ENCODE results near the gene PHF21A. TPM values are rescaled to one million over a fixed set of nuclear protein-coding genes. Genes with fewer than 3 reads are reported as not detected.
"Not testable (repeated sequence)": the region's sequence is repeated elsewhere in the genome, so short reads cannot be mapped to it uniquely, and the experiment has no call there.

PHF21A gene
- total RNA-seq, 1 experiment from 2014 or later, result 8.2 TPM

DNA sequence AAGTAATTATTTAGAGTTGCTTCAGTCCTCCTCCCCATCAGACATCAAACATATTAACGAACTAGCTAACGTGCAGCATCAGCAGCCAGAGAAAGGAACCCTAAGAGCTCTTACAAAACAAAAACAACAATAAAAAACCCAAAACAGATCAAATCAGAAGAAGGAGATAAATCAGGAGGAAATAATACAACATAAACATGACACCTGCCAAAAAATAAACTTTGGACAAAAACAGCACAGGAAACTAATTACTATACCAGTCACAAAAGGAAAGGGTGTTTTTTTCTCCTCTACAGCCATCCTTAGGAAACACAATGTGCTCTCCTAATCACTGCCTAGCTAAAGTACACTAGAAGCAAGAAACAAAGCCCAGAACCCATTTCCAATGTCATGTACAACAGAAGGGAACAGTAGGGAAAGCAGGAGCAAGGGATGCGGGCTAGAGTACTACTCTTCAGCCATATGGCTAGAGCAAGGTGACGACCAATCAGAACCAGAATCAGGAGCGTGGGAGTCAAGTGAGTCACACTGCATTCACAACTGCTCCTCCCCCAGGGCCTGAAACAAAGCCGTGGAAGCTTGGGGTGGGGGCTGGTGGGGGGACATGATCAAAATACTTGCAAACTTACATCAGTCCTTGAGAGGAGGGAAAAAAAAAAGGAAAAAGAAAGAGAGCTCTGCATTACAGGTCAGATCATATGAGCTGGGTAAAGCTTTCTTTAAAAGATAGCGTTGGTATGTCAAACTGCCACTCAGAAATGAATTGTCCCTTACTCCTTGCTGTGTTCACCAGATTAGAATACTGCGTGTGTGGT is 138.4 kb downstream of the PHF21A start:
- intact Hi-C loops (cut with micrococcal nuclease), result no loop called here
- DNase-seq (no peak), ATAC-seq (no peak)
- no peaks in the 10 kb centered on the region for H3K79me2 ChIP-seq (ENCODE audit: low read length)
- BruUV-seq (replicated peaks), result no TSS peak
- H3K9me2 ChIP-seq (replicated peaks; ENCODE audit: low read length), result no peaks in the 10 kb centered on the region
- no peaks in the 10 kb centered on the region for H3K36me3 ChIP-seq (ENCODE audit: low read depth, low read length)
- no peak overlapping the region for H2AFZ ChIP-seq (ENCODE audit: low read length)
- no peak overlapping the region for H3K4me3 ChIP-seq (ENCODE audit: low read length)
- no peaks in the 10 kb centered on the region for H3K9me3 ChIP-seq (ENCODE audit: low read length)
- H4K20me1 ChIP-seq (ENCODE audit: low read length), result no peaks in the 10 kb centered on the region
- H3K27ac ChIP-seq (ENCODE audit: low read length), result no peak overlapping the region
- no peaks in the 10 kb centered on the region for H3K27me3 ChIP-seq (ENCODE audit: low read length)
- CTCF ChIA-PET, result no interaction called here
- TF ChIP-seq, protein P1, sequence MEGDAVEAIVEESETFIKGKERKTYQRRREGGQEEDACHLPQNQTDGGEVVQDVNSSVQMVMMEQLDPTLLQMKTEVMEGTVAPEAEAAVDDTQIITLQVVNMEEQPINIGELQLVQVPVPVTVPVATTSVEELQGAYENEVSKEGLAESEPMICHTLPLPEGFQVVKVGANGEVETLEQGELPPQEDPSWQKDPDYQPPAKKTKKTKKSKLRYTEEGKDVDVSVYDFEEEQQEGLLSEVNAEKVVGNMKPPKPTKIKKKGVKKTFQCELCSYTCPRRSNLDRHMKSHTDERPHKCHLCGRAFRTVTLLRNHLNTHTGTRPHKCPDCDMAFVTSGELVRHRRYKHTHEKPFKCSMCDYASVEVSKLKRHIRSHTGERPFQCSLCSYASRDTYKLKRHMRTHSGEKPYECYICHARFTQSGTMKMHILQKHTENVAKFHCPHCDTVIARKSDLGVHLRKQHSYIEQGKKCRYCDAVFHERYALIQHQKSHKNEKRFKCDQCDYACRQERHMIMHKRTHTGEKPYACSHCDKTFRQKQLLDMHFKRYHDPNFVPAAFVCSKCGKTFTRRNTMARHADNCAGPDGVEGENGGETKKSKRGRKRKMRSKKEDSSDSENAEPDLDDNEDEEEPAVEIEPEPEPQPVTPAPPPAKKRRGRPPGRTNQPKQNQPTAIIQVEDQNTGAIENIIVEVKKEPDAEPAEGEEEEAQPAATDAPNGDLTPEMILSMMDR (conservative IDR thresholded peaks at IDR 0.05; ENCODE audit: low read depth, low read length), result no peak
- TF ChIP-seq EZH2 (IDR thresholded peaks at IDR 0.05; ENCODE audit: low read length, unreplicated experiment), result no peak
- H3K4me1 ChIP-seq (ENCODE audit: insufficient read depth, low read length), result 0 out of 2 replicates have a peak, but pooled peaks cover 4% of the 10 kb centered on the region
- H3F3A ChIP-seq (ENCODE audit: low read length, unreplicated experiment), result no peaks in the 10 kb centered on the region
- H3K9ac ChIP-seq (ENCODE audit: low read length), result no peak overlapping the region
- POLR2A ChIA-PET (ENCODE audit: unreplicated experiment), result no interaction called here
- no peak overlapping the region for H3K4me2 ChIP-seq (ENCODE audit: low read length)

DNA sequence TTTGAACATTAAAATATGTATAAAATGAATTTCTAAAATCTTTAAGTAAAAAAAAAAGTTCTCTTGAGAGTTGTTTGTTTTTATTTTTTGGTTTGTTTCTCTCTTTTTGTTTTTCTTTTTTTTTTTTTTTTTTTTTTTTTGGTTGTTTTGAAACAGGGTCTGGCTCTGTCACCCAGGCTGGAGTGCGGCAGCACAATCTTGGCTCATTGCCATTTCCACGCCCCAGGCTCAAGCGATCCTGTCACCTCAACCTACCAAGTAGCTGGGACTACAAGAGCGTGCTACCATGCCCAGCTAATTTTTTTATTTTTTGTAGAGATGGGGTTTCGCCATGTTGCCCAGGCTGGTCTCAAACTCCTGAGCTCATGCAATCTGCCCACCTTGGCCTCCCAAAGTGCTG is 139.4 kb downstream of the PHF21A start:
- H3K27ac ChIP-seq (ENCODE audit: low read length); CTCF ChIA-PET; H3K9ac ChIP-seq (ENCODE audit: low read length); POLR2A ChIA-PET (ENCODE audit: unreplicated experiment); ATAC-seq; H3K9me3 ChIP-seq (ENCODE audit: low read length); BruUV-seq (replicated peaks); DNase-seq; H3K79me2 ChIP-seq (ENCODE audit: low read length); H3F3A ChIP-seq (ENCODE audit: low read length, unreplicated experiment); intact Hi-C loops (cut with micrococcal nuclease); H3K9me2 ChIP-seq (replicated peaks; ENCODE audit: low read length); H2AFZ ChIP-seq (ENCODE audit: low read length); H3K4me3 ChIP-seq (ENCODE audit: low read length); H3K4me1 ChIP-seq (ENCODE audit: insufficient read depth, low read length); H3K36me3 ChIP-seq (ENCODE audit: low read depth, low read length); H3K4me2 ChIP-seq (ENCODE audit: low read length); H3K27me3 ChIP-seq (ENCODE audit: low read length); H4K20me1 ChIP-seq (ENCODE audit: low read length): not testable (repeated sequence)

DNA sequence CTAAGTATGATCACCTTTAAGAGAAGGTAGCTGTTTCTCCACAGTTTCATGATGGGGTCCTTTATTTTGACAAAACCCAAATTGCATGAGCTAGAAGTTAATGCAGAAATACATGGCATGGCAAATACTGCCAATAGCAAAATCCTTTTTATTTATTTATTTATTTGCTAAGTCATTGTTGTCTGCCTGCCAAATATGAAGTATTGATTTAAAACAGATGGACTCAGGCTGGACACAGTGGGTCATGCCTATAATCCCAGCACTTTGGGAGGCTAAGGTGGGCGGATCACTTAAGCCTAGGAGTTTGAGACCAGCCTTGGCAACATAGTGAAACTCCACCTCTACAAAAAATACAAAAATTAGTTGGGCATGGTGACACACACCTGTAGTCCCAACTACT is 146.4 kb downstream of the PHF21A start:
- no peak overlapping the region for H3K9ac ChIP-seq (ENCODE audit: low read length)
- H3K27ac ChIP-seq (ENCODE audit: low read length), result no peak overlapping the region
- no peaks in the 10 kb centered on the region for H4K20me1 ChIP-seq (ENCODE audit: low read length)
- no peaks in the 10 kb centered on the region; the same call in 1 of the 2 replicates for H3K36me3 ChIP-seq (ENCODE audit: low read depth, low read length)
- H3K9me3 ChIP-seq (ENCODE audit: low read length), result no peaks in the 10 kb centered on the region
- no peak for DNase-seq
- ChIA-PET CTCF (interaction anchor here (0.6 kb wide), 1 partner anchor 42 kb away, joined by 9 read pairs; no protein-coding TSS in a partner anchor), POLR2A (ENCODE audit: unreplicated experiment) (no interaction called here)
- H3K4me3 ChIP-seq (ENCODE audit: low read length), result no peak overlapping the region
- H3K9me2 ChIP-seq (replicated peaks; ENCODE audit: low read length), result no peaks in the 10 kb centered on the region
- H2AFZ ChIP-seq (ENCODE audit: low read length), result no peak overlapping the region
- no peak for ATAC-seq
- no peaks in the 10 kb centered on the region for H3K4me1 ChIP-seq (ENCODE audit: insufficient read depth, low read length)
- no peaks in the 10 kb centered on the region for H3K27me3 ChIP-seq (ENCODE audit: low read length)
- no peak overlapping the region for H3K4me2 ChIP-seq (ENCODE audit: low read length)
- intact Hi-C loops (cut with micrococcal nuclease), result no loop called here
- TF ChIP-seq EZH2 (IDR thresholded peaks at IDR 0.05; ENCODE audit: low read length, unreplicated experiment) (no peak), EZH2phosphoT487 (IDR thresholded peaks at IDR 0.05; ENCODE audit: borderline replicate concordance, low read length) (no peak)
- TF ChIP-seq, protein P1 (conservative IDR thresholded peaks at IDR 0.05; ENCODE audit: low read depth, low read length), result no peak
- H3K79me2 ChIP-seq (ENCODE audit: low read length), result no peaks in the 10 kb centered on the region
- BruUV-seq (replicated peaks), result no TSS peak
- no peaks in the 10 kb centered on the region for H3F3A ChIP-seq (ENCODE audit: low read length, unreplicated experiment)
